K562 (cell line): ENCODE results near the gene CPEB1. TPM values are rescaled to one million over a fixed set of nuclear protein-coding genes. Genes with fewer than 3 reads are reported as not detected.
A peak's percentile ranks its signal among the peaks of the same experiment; 100 is the strongest.

Source experiments
- EWSR1 ChIP-seq: fragments of 450-650 bp; IDR thresholded peaks from 2 replicates; pipeline ENCODE4 v1.6.1; 2018; ENCODE audit warnings: borderline replicate concordance, mild to moderate bottlenecking, low read depth, moderate library complexity; ENCODE audit not compliant: partially characterized antibody
- HMG20A ChIP-seq: fragments of 450-650 bp; formaldehyde crosslinking; conservative IDR thresholded peaks from 2 replicates; pipeline ENCODE4 v1.4.0; 2020; ENCODE audit warnings: mild to moderate bottlenecking, mixed read lengths
- HMG20B ChIP-seq: fragments of 250-450 bp; sonication (Bioruptor Pico); IDR thresholded peaks from 2 replicates; pipeline ENCODE4 v1.5.0; 2021; ENCODE audit warnings: mild to moderate bottlenecking
- MTA2 ChIP-seq: fragments of 450-650 bp; IDR thresholded peaks from 2 replicates; pipeline ENCODE4 v1.6.1; 2016; ENCODE audit warnings: low read depth
- NCOA4 ChIP-seq: fragments of 450-650 bp; IDR thresholded peaks from 2 replicates; pipeline ENCODE4 v1.6.1; 2018; ENCODE audit warnings: mild to moderate bottlenecking; ENCODE audit not compliant: partially characterized antibody
- NCOA6 ChIP-seq: fragments of 450-650 bp; IDR thresholded peaks from 2 replicates; pipeline ENCODE4 v1.6.1; 2017; ENCODE audit warnings: mild to moderate bottlenecking
- SRSF7 ChIP-seq: fragments of 200-400 bp; formaldehyde crosslinking; optimal IDR thresholded peaks from 2 replicates; pipeline ENCODE3; 2017; ENCODE audit warnings: mild to moderate bottlenecking, low read depth, low read length
- polyA plus RNA-seq, 8 experiments: library from polyadenylated mRNA; depleted of rRNA in 4 of 8; stranded (reverse) in 5 of 8; unstranded in 3 of 8; fragments of >200 nt; fragmentation: Nextera tagmentation in 2 of 8; fragmentation: Illumina TruSeq in 1 of 8; extraction: Ambion mirVana in 2 of 8; extraction: Trizol in 1 of 8; gene quantifications; 2 replicates each; pipeline versions ENCODE4 v1.2.1 to v1.2.3, GENCODE V29; 2011 to 2014; ENCODE audit warnings: inconsistent platforms in 1 of 8, missing spikeins in 1 of 8
- total RNA-seq, 7 experiments: library from RNA; depleted of rRNA in 6 of 7; stranded (reverse); fragments of >200 nt in 6 of 7; fragmentation: Illumina TruSeq in 2 of 7; extraction: Trizol in 2 of 7; gene quantifications; 2 replicates each; pipeline versions ENCODE4 v1.2.1 to v1.2.3, GENCODE V29; 2011 to 2021; ENCODE audit warnings: low replicate concordance in 1 of 7
- TF ChIP-seq, protein P1 (sequence below): fragments of 150-350 bp; IDR thresholded peaks from 2 replicates; pipeline ENCODE4 v1.6.1; 2014; ENCODE audit warnings: low read depth, mild to moderate bottlenecking, low read length, borderline replicate concordance
- TF ChIP-seq, protein P2 (sequence below): fragments of 250-450 bp; sonication (Bioruptor Pico); IDR thresholded peaks from 2 replicates; pipeline ENCODE4 v1.8.0; 2022; ENCODE audit warnings: moderate library complexity, mild to moderate bottlenecking, inconsistent platforms
- TF ChIP-seq, protein P3 (sequence below), 2 experiments: fragments of 450-650 bp; IDR thresholded peaks; 2 replicates each; pipeline ENCODE4 v1.6.1; 2016
- TF ChIP-seq, protein P4 (sequence below), 2 experiments: fragments of 150-350 bp in 1 of 2; IDR thresholded peaks; 2 replicates each; pipeline ENCODE4 v1.6.1; 2012 to 2016; ENCODE audit warnings: low read depth in 2 of 2, low read length in 2 of 2, mild to moderate bottlenecking in 1 of 2, moderate library complexity in 1 of 2
- TF ChIP-seq, protein P5 (sequence below): fragments of 250-450 bp; sonication (Bioruptor Pico); IDR thresholded peaks from 2 replicates; pipeline ENCODE4 v1.4.0; 2020; ENCODE audit warnings: mild to moderate bottlenecking, moderate library complexity, borderline replicate concordance

Gene CPEB1
- total and polyA plus RNA-seq, 9 of the 15 experiments (the other 6 are each of a cell fraction or from before 2014, with no cell fraction given), result 2.2 to 13.4 (median 9.7) TPM

DNA sequence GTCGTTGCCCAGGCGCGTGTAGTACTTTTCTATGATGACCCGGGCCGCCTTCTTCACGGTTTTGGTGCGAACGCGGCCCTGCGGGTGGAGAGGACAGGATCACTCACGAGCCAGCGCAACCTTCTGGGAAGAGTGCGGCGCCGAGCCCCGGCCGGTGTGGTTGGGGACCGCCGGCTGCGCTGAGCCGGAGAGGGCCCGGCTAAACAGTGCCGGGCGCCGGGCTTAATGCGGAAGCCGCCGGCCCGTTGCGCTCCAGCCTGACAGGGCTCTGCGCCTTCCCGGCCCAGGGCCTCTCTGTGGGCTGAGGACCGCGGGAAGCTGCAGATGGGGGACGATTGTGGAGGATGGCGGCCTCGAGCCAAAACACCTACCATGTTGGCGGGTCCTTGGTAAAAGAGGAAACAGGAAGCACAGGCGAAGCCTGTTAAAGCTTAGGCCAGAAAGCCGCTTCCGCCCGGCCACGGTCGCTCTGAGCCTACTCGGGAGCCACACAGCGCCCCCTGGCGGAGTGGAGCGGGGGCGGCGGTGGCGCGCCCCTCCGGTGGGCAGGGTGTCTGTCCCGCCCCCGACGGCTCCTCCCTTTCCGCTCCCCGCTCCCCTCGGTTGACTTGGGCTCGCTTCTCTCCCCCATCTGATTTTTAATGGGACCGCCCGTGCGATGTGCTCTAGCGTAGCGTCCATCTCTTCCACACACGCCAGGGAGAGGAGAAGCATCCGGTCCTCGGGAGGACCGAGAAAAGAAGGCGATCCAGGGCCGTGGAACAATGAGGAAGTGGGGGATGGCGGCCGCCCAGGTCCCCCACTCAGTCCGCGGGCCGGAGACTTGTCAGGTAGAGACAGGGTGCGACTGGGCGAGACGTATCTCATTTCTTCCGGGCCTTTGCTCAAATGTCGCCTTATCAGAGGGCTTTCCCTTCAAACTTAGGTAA is 106.8 kb downstream of the CPEB1 start, which contains the start of gene RPS17 (continued):
- TF ChIP-seq, protein P1, sequence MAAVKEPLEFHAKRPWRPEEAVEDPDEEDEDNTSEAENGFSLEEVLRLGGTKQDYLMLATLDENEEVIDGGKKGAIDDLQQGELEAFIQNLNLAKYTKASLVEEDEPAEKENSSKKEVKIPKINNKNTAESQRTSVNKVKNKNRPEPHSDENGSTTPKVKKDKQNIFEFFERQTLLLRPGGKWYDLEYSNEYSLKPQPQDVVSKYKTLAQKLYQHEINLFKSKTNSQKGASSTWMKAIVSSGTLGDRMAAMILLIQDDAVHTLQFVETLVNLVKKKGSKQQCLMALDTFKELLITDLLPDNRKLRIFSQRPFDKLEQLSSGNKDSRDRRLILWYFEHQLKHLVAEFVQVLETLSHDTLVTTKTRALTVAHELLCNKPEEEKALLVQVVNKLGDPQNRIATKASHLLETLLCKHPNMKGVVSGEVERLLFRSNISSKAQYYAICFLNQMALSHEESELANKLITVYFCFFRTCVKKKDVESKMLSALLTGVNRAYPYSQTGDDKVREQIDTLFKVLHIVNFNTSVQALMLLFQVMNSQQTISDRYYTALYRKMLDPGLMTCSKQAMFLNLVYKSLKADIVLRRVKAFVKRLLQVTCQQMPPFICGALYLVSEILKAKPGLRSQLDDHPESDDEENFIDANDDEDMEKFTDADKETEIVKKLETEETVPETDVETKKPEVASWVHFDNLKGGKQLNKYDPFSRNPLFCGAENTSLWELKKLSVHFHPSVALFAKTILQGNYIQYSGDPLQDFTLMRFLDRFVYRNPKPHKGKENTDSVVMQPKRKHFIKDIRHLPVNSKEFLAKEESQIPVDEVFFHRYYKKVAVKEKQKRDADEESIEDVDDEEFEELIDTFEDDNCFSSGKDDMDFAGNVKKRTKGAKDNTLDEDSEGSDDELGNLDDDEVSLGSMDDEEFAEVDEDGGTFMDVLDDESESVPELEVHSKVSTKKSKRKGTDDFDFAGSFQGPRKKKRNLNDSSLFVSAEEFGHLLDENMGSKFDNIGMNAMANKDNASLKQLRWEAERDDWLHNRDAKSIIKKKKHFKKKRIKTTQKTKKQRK, result no peak
- TF ChIP-seq, protein P2, sequence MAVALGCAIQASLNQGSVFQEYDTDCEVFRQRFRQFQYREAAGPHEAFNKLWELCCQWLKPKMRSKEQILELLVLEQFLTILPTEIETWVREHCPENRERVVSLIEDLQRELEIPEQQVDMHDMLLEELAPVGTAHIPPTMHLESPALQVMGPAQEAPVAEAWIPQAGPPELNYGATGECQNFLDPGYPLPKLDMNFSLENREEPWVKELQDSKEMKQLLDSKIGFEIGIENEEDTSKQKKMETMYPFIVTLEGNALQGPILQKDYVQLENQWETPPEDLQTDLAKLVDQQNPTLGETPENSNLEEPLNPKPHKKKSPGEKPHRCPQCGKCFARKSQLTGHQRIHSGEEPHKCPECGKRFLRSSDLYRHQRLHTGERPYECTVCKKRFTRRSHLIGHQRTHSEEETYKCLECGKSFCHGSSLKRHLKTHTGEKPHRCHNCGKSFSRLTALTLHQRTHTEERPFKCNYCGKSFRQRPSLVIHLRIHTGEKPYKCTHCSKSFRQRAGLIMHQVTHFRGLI, result no peak
- no peak for TF ChIP-seq EWSR1
- no peak for TF ChIP-seq MTA2
- no peak for TF ChIP-seq NCOA6
- no peak for TF ChIP-seq HMG20A (CRISPR knock-in tag)
- no peak for TF ChIP-seq NCOA4
- TF ChIP-seq, protein P3, sequence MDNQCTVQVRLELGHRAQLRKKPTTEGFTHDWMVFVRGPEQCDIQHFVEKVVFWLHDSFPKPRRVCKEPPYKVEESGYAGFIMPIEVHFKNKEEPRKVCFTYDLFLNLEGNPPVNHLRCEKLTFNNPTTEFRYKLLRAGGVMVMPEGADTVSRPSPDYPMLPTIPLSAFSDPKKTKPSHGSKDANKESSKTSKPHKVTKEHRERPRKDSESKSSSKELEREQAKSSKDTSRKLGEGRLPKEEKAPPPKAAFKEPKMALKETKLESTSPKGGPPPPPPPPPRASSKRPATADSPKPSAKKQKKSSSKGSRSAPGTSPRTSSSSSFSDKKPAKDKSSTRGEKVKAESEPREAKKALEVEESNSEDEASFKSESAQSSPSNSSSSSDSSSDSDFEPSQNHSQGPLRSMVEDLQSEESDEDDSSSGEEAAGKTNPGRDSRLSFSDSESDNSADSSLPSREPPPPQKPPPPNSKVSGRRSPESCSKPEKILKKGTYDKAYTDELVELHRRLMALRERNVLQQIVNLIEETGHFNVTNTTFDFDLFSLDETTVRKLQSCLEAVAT (IDR thresholded peaks at IDR 0.05), result peak; percentile 25 to 69; a peak in 3 of 4 replicates
- TF ChIP-seq SRSF7, result no peak
- TF ChIP-seq, protein P4, sequence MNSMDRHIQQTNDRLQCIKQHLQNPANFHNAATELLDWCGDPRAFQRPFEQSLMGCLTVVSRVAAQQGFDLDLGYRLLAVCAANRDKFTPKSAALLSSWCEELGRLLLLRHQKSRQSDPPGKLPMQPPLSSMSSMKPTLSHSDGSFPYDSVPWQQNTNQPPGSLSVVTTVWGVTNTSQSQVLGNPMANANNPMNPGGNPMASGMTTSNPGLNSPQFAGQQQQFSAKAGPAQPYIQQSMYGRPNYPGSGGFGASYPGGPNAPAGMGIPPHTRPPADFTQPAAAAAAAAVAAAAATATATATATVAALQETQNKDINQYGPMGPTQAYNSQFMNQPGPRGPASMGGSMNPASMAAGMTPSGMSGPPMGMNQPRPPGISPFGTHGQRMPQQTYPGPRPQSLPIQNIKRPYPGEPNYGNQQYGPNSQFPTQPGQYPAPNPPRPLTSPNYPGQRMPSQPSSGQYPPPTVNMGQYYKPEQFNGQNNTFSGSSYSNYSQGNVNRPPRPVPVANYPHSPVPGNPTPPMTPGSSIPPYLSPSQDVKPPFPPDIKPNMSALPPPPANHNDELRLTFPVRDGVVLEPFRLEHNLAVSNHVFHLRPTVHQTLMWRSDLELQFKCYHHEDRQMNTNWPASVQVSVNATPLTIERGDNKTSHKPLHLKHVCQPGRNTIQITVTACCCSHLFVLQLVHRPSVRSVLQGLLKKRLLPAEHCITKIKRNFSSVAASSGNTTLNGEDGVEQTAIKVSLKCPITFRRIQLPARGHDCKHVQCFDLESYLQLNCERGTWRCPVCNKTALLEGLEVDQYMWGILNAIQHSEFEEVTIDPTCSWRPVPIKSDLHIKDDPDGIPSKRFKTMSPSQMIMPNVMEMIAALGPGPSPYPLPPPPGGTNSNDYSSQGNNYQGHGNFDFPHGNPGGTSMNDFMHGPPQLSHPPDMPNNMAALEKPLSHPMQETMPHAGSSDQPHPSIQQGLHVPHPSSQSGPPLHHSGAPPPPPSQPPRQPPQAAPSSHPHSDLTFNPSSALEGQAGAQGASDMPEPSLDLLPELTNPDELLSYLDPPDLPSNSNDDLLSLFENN (IDR thresholded peaks at IDR 0.05; ENCODE audit: low read depth in 2 of 2, low read length in 2 of 2), result peak in 1 of 2 experiments; percentile 57; a peak in 2 of 4 replicates
- TF ChIP-seq, protein P5, sequence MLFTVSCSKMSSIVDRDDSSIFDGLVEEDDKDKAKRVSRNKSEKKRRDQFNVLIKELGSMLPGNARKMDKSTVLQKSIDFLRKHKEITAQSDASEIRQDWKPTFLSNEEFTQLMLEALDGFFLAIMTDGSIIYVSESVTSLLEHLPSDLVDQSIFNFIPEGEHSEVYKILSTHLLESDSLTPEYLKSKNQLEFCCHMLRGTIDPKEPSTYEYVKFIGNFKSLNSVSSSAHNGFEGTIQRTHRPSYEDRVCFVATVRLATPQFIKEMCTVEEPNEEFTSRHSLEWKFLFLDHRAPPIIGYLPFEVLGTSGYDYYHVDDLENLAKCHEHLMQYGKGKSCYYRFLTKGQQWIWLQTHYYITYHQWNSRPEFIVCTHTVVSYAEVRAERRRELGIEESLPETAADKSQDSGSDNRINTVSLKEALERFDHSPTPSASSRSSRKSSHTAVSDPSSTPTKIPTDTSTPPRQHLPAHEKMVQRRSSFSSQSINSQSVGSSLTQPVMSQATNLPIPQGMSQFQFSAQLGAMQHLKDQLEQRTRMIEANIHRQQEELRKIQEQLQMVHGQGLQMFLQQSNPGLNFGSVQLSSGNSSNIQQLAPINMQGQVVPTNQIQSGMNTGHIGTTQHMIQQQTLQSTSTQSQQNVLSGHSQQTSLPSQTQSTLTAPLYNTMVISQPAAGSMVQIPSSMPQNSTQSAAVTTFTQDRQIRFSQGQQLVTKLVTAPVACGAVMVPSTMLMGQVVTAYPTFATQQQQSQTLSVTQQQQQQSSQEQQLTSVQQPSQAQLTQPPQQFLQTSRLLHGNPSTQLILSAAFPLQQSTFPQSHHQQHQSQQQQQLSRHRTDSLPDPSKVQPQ, result no peak
- TF ChIP-seq HMG20B (CRISPR knock-in tag), result no peak
